Mesothelial cell of epicardium (in vitro differentiated cells): ENCODE measurements around the gene IFNA10. TPM values are rescaled to one million over a fixed set of nuclear protein-coding genes. Genes with fewer than 3 reads are reported as not detected.
"Not testable (repeated sequence)": the region's sequence is repeated elsewhere in the genome, so short reads cannot be mapped to it uniquely, and the experiment has no call there.

ENCODE experiments used
- DNase-seq, 2 experiments: peaks; one replicate each; pipeline ENCODE4 v3.0.0; 2021; ENCODE audit warnings: low spot score in 2 of 2; ENCODE audit not compliant: unreplicated experiment in 2 of 2
- H3K27ac Mint-ChIP-seq: 2 replicates; pipeline ENCODE4 v1.8.0; 2021; ENCODE audit warnings: mixed read lengths
- H3K27me3 Mint-ChIP-seq: 2 replicates; pipeline ENCODE4 v1.8.0; 2021; ENCODE audit warnings: low read depth, mixed read lengths
- H3K36me3 Mint-ChIP-seq: 2 replicates; pipeline ENCODE4 v1.8.0; 2021; ENCODE audit warnings: mixed read lengths
- H3K4me1 Mint-ChIP-seq: 2 replicates; pipeline ENCODE4 v1.8.0; 2021; ENCODE audit warnings: mixed read lengths
- H3K4me3 Mint-ChIP-seq: 2 replicates; pipeline ENCODE4 v1.8.0; 2021; ENCODE audit warnings: mild to moderate bottlenecking, moderate library complexity, mixed read lengths
- H3K9me3 Mint-ChIP-seq: 2 replicates; pipeline ENCODE4 v1.8.0; 2021; ENCODE audit warnings: mixed read lengths
- CTCF ChIP-seq: fragments of 200-600 bp; sonication (generic); IDR thresholded peaks from one replicate; pipeline ENCODE4 v1.5.0; 2021; ENCODE audit warnings: antibody characterized with exemption; ENCODE audit not compliant: unreplicated experiment
- total RNA-seq: library from RNA; stranded (reverse); gene quantifications from 3 replicates; pipeline ENCODE4 v1.2.1, GENCODE V29; 2021

Gene IFNA10
- total RNA-seq, 1 donor from 2014 or later = not detected

- H3K4me1 Mint-ChIP-seq = no peaks in the 10 kb centered on the region
- no peak for DNase-seq
- TF ChIP-seq CTCF = no peak
- H3K9me3 Mint-ChIP-seq = no peaks in the 10 kb centered on the region
- H3K36me3 Mint-ChIP-seq = no peaks in the 10 kb centered on the region
- peaks cover 45% of the 10 kb centered on the region for H3K27me3 Mint-ChIP-seq
- no peak overlapping the region for H3K4me3 Mint-ChIP-seq
- no peak overlapping the region for H3K27ac Mint-ChIP-seq
Measured at GRCh38 chr9:21172156-21172555, 34.8 kb downstream of the IFNA10 start.

- no peak for DNase-seq
- Mint-ChIP-seq H3K27ac (no peak overlapping the region), H3K9me3 (no peaks in the 10 kb centered on the region), H3K4me1 (no peaks in the 10 kb centered on the region), H3K36me3 (no peaks in the 10 kb centered on the region), H3K4me3 (no peak overlapping the region), H3K27me3 (peaks cover 44% of the 10 kb centered on the region)
- TF ChIP-seq CTCF = no peak
Measured at GRCh38 chr9:21171351-21171750, 35.6 kb downstream of the IFNA10 start.

DNA sequence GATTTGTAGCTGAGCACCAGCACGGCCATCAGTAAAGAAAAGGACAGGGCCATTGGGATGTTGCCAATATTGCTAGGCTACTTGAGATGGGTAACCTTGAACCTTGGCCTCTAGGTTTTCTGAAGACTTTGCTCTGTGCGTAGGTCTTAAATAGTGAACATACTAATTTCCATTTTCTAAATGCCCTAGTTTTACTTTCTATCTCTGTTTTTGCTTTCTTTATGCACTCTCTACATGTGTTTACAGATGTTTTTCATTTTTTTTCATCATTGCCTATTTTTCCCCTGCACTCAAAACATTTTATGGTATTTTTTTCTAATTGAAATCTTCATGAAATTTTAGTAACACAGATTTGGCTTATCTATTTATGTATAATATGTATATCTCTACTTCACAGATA, 40.4 kb downstream of the IFNA10 start, which contains the start of gene IFNA21:
Gene IFNA21 (minus strand): TSS at position 101 of the 400 bp plus-strand sequence. CDS start 48 bp downstream, at position 53.
- not testable (repeated sequence) for H3K27ac Mint-ChIP-seq, DNase-seq, H3K9me3 Mint-ChIP-seq, H3K4me3 Mint-ChIP-seq, H3K36me3 Mint-ChIP-seq, H3K4me1 Mint-ChIP-seq
- H3K27me3 Mint-ChIP-seq = peaks cover 19% of the 10 kb centered on the region

GRCh38 chr9:21165516-21165915, 41.4 kb downstream of the IFNA10 start:
- Mint-ChIP-seq H3K9me3 (peaks cover 19% of the 10 kb centered on the region), H3K36me3 (no peaks in the 10 kb centered on the region), H3K4me1 (no peaks in the 10 kb centered on the region), H3K27ac (no peak overlapping the region), H3K4me3 (no peak overlapping the region), H3K27me3 (peaks cover 11% of the 10 kb centered on the region)
- no peak for TF ChIP-seq CTCF
- DNase-seq = no peak

DNA sequence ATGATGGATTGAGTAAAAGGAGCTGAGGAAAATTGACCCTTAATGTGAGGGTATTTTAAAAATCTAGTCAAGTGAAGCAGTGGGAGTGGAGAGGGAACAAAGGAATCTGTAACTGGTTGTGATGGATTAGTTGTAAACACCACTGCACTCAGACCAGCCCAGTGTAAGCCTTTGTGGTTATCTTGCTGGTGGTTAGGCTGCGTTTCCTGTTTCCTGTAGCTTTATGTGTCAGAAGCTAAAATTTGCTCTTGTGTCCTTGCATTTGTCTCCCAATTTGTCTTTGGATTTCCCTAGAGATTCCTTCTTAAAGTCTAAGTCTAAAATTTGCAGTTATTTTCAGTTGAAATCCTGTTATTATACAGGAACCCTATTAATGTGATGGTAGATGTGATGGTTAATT, 46.8 kb downstream of the IFNA10 start:
- DNase-seq = no peak
- Mint-ChIP-seq H3K36me3 (no peaks in the 10 kb centered on the region), H3K9me3 (peaks cover 32% of the 10 kb centered on the region), H3K27ac (no peak overlapping the region), H3K4me3 (no peak overlapping the region), H3K27me3 (no peaks in the 10 kb centered on the region), H3K4me1 (no peaks in the 10 kb centered on the region)
- no peak for TF ChIP-seq CTCF

Other genes starting within 250 kb of the IFNA10 start
- gene HACD4, start 175.5 kb downstream of the IFNA10 start, total RNA-seq = 3.0 TPM in 3 replicates
- gene IFNB1, start 129.2 kb downstream of the IFNA10 start, total RNA-seq = not detected in 3 replicates
- gene IFNW1, start 65.3 kb downstream of the IFNA10 start, total RNA-seq = not detected in 3 replicates
- not detected in 3 replicates for gene IFNA21, start 40.5 kb downstream of the IFNA10 start, total RNA-seq
- not detected in 3 replicates for gene IFNA4, start 19.6 kb downstream of the IFNA10 start, total RNA-seq
- not detected in 3 replicates for gene IFNA7, start 4.9 kb downstream of the IFNA10 start, total RNA-seq
- not detected in 3 replicates for gene IFNA16, start 10.2 kb upstream of the IFNA10 start, total RNA-seq
- gene IFNA17, start 21.1 kb upstream of the IFNA10 start, total RNA-seq = not detected in 3 replicates
- gene IFNA14, start 32.9 kb upstream of the IFNA10 start, total RNA-seq = not detected in 3 replicates
- gene IFNA5, start 98.2 kb upstream of the IFNA10 start, total RNA-seq = not detected in 3 replicates
- gene KLHL9, start 128.3 kb upstream of the IFNA10 start, total RNA-seq = 36.7 to 37.5 TPM (median 36.9 TPM) in 3 replicates
- gene IFNA6, start 143.7 kb upstream of the IFNA10 start, total RNA-seq = 0.14 TPM in 1 of 3 replicates, not detected in the others
- 0.60 to 1.0 TPM (median 0.66 TPM) in 3 replicates for gene IFNA13, start 160.9 kb upstream of the IFNA10 start, total RNA-seq
- 0.34 to 0.62 TPM (median 0.58 TPM) in 3 replicates for gene IFNA2, start 178.3 kb upstream of the IFNA10 start, total RNA-seq
- not detected in 3 replicates for gene IFNA8, start 202.0 kb upstream of the IFNA10 start, total RNA-seq
- not detected in 3 replicates for gene IFNA1, start 233.3 kb upstream of the IFNA10 start, total RNA-seq